GM23248 (cell line): ENCODE results near the gene CNPY2. TPM values are rescaled to one million over a fixed set of nuclear protein-coding genes. Genes with fewer than 3 reads are reported as not detected.
A peak's percentile ranks its signal among the peaks of the same experiment; 100 is the strongest.

ENCODE experiments used
- DNase-seq: peaks from one replicate; pipeline ENCODE4 v3.0.0-alpha.2; 2015
- H2AFZ ChIP-seq: fragments of 200-600 bp; sonication (generic); 2 replicates; pipeline ENCODE4 v1.6.1; 2016; ENCODE audit warnings: antibody characterized with exemption
- H3F3A ChIP-seq: fragments of 200-600 bp; sonication (generic); 2 replicates; pipeline ENCODE4 v1.6.1; 2016; ENCODE audit warnings: mild to moderate bottlenecking, antibody characterized with exemption, mixed run types; ENCODE audit not compliant: insufficient read depth
- H3K27ac ChIP-seq: fragments of 200-600 bp; sonication (generic); 2 replicates; pipeline ENCODE4 v1.5.1; 2016; ENCODE audit warnings: mild to moderate bottlenecking
- H3K27me3 ChIP-seq: fragments of 200-600 bp; sonication (generic); replicated peaks from 2 replicates; pipeline ENCODE4 v1.6.1; 2016; ENCODE audit warnings: mild to moderate bottlenecking; ENCODE audit not compliant: insufficient read depth
- H3K36me3 ChIP-seq: fragments of 200-600 bp; sonication (generic); 2 replicates; pipeline ENCODE4 v1.6.1; 2016; ENCODE audit warnings: low read depth, mild to moderate bottlenecking
- H3K4me1 ChIP-seq: fragments of 200-600 bp; sonication (generic); 2 replicates; pipeline ENCODE4 v1.6.1; 2016; ENCODE audit warnings: mild to moderate bottlenecking; ENCODE audit not compliant: insufficient read depth
- H3K4me2 ChIP-seq: fragments of 200-600 bp; sonication (generic); one replicate; pipeline ENCODE4 v1.6.1; 2016; ENCODE audit warnings: mild to moderate bottlenecking; ENCODE audit not compliant: unreplicated experiment
- H3K4me3 ChIP-seq: fragments of 200-600 bp; sonication (generic); 2 replicates; pipeline ENCODE4 v1.5.1; 2016; ENCODE audit warnings: mild to moderate bottlenecking
- H3K79me2 ChIP-seq: fragments of 200-600 bp; sonication (generic); 2 replicates; pipeline ENCODE4 v1.6.1; 2016; ENCODE audit warnings: mild to moderate bottlenecking; ENCODE audit not compliant: insufficient read depth
- H3K9ac ChIP-seq: fragments of 200-600 bp; sonication (generic); 2 replicates; pipeline ENCODE4 v1.6.1; 2016; ENCODE audit warnings: mild to moderate bottlenecking
- H3K9me2 ChIP-seq: fragments of 200-600 bp; sonication (generic); 2 replicates; pipeline ENCODE4 v1.6.1; 2016; ENCODE audit warnings: mixed run types, mild to moderate bottlenecking, moderate library complexity; ENCODE audit not compliant: insufficient read depth
- H3K9me3 ChIP-seq: fragments of 200-600 bp; sonication (generic); one replicate; pipeline ENCODE4 v1.6.1; 2017; ENCODE audit warnings: low read depth
- H4K20me1 ChIP-seq: fragments of 200-600 bp; sonication (generic); 2 replicates; pipeline ENCODE4 v1.6.0; 2016; ENCODE audit not compliant: insufficient read depth
- EZH2 ChIP-seq: fragments of 200-600 bp; sonication (generic); IDR thresholded peaks from 2 replicates; pipeline ENCODE4 v1.6.1; 2018; ENCODE audit warnings: antibody characterized with exemption, mild to moderate bottlenecking; ENCODE audit not compliant: insufficient read depth, poor library complexity, severe bottlenecking
- EZH2phosphoT487 ChIP-seq: fragments of 200-600 bp; sonication (generic); IDR thresholded peaks from 2 replicates; pipeline ENCODE4 v1.6.1; 2018; ENCODE audit warnings: antibody characterized with exemption, moderate library complexity, mild to moderate bottlenecking, low read depth; ENCODE audit not compliant: insufficient read depth
- WGBS, 2 experiments: methylation state at CpG; one replicate each; pipeline ENCODE4 v1.1.6; 2015 to 2017; ENCODE audit warnings: low lambda C conversion rate in 2 of 2, low coverage in 1 of 2; ENCODE audit errors: missing lambda C conversion rate in 2 of 2; 5-methylcytosine and 5-hydroxymethylcytosine counted together
- in situ Hi-C: fragments of 300-500 bp; cut with MboI; formaldehyde crosslinking; loops from 2 replicates; pipeline ENCODE4 v1.15.0; 2020
- polyA plus RNA-seq: library from polyadenylated mRNA; unstranded; fragments of >200 nt; fragmentation: Nextera tagmentation; extraction: Ambion mirVana; gene quantifications from 2 replicates; pipeline ENCODE4 v1.2.1, GENCODE V29; 2016
- total RNA-seq: library from RNA; depleted of rRNA; stranded (reverse); fragments of >200 nt; shearing (Covaris generic); gene quantifications from 2 replicates; pipeline ENCODE4 v1.2.3, GENCODE V29; 2014

The CNPY2 gene
- total and polyA plus RNA-seq, 2 experiments from 2014 or later: 97.5 to 248 TPM

DNA sequence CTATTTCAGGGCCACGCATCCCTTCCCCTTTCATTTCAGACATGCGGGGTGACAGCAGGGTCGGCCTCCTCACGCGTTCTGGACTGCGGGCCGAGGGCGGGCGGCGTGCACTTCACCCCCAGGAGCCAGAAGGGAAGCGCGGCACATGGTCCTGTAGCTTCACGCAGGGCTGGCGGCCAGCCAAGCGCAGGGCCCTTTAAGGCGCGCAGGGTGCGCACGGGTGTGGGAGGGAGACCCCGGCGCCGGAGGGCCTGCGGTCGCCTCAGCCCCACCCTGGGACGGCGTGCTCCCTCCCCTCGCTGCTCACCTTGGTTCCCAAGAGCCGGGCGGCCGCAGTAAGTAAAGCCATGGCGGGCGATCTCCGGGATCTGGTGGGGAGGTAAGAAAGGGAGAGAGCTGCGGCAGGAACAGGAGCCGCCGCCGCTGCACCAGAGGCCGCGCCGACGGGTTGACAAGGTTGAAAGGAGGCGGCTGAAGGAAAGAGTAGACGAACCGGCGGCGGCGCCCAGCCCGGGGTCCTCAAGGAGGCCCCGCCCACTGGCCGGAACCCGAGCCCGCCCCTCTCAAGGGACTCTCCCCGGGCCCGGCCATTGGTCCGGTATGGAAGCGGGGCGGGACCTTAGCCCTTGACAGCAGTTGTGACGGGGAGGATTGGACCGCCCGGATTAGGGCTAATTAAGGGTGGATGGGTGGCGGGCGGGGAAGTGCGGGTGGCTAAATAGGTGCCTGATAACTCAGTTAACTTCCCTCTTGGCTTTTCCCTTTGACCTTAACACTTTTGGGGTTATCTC is 15.7 kb downstream of the CNPY2 start, which contains the start of gene CS:
CS (minus strand) TSS at position 478 of the 791 bp plus-strand sequence; CDS start at position 349, 129 bp downstream.
- Histone ChIP-seq H3K9me3 (no peaks in the 10 kb centered on the region), H3K9me2 (no peaks in the 10 kb centered on the region), H3K27me3 (no peaks in the 10 kb centered on the region), H4K20me1 (no peaks in the 10 kb centered on the region; the same call in 1 of the 2 replicates), H3K4me2 (peak within 1 kb of the TSS; percentile 97), H3K4me1 (peaks cover 18% of the 10 kb centered on the region), H3F3A (peaks cover 20% of the 10 kb centered on the region), H2AFZ (peak within 1 kb of the TSS; percentile 91), H3K4me3 (peak within 1 kb of the TSS; percentile 85), H3K27ac (peak within 1 kb of the TSS; percentile 68), H3K9ac (peak within 1 kb of the TSS; percentile 80), H3K36me3 (peaks cover 4% of the 10 kb centered on the region), H3K79me2 (peaks cover 62% of the 10 kb centered on the region)
- 1% methylated on average over 43 to 59 of the region's 63 CpGs for WGBS, 2 experiments
- in situ Hi-C loops: no loop called here
- DNase-seq: peak; percentile 100
- TF ChIP-seq EZH2phosphoT487: no peak
- TF ChIP-seq EZH2: no peak

DNA sequence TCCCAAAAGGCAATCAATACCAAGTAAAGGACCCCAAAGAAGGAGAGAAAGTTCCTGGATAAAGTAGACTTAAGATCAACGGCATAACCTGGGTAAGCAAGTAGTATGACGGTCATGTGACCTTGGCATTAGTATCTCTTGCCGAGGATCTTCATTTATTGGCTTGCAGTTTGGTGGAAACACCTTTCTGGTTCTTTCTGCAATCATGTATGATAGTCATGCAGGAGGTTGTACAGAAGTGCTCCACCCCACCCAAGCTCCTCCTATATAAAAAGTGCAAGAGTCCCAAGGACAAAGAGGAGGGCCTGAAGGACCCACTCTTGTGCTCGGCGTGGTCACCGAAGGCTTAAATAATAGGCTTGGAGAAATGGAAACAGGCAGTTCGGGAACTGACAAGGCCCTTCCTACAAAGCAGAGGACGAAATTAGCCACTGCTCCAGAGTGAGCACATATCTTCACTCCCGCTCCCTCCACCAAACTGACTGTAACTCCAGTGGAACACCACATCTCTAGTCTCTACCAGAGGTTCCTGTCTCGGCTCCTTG is 16.4 kb downstream of the CNPY2 start:
- H3K36me3 ChIP-seq: peaks cover 4% of the 10 kb centered on the region
- H3K4me2 ChIP-seq: peak overlapping the region; percentile 97
- in situ Hi-C loops: no loop called here
- no peak for DNase-seq
- H3F3A ChIP-seq: peaks cover 20% of the 10 kb centered on the region
- peak overlapping the region; percentile 68 for H3K27ac ChIP-seq
- H3K9me2 ChIP-seq: no peaks in the 10 kb centered on the region
- peak overlapping the region; percentile 85 for H3K4me3 ChIP-seq
- H3K9me3 ChIP-seq: no peaks in the 10 kb centered on the region
- H3K27me3 ChIP-seq: no peaks in the 10 kb centered on the region
- peak overlapping the region; percentile 80 for H3K9ac ChIP-seq
- H3K79me2 ChIP-seq: peaks cover 68% of the 10 kb centered on the region
- H4K20me1 ChIP-seq: no peaks in the 10 kb centered on the region; the same call in 1 of the 2 replicates
- WGBS, 2 experiments: 0 to 3% methylated on average over 10 of the region's 10 CpGs
- no peak for TF ChIP-seq EZH2
- peak overlapping the region; percentile 71 for H2AFZ ChIP-seq
- H3K4me1 ChIP-seq: peaks cover 18% of the 10 kb centered on the region

DNA sequence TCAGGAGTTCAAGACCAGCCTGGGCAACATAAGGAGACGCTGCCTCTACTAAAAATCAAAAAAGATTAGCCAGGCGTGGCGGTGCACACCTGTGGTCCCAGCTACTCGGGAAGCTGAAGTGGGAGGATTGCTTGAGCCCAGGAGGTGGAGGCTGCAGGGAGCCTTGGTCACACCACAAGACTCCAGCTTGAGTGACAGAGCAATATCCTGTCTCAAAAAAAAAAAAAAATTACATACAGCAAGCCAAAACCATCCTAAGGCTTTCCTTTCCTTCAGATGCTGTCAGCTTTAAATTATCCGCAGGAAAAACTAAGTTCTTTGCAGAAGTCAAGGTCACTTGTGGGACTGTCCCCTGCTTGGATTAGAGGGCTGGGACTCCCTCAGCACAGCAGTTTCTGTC is 17.0 kb downstream of the CNPY2 start:
- no peaks in the 10 kb centered on the region; the same call in 1 of the 2 replicates for H4K20me1 ChIP-seq
- peak overlapping the region; percentile 68 for H3K27ac ChIP-seq
- in situ Hi-C loops: no loop called here
- no peaks in the 10 kb centered on the region for H3K27me3 ChIP-seq
- no peak overlapping the region for H2AFZ ChIP-seq
- DNase-seq: no peak
- 59 to 64% methylated on average over 5 of the region's 5 CpGs for WGBS, 2 experiments
- peaks cover 18% of the 10 kb centered on the region for H3K4me1 ChIP-seq
- peak overlapping the region; percentile 80 for H3K9ac ChIP-seq
- peak overlapping the region; percentile 97 for H3K4me2 ChIP-seq
- TF ChIP-seq EZH2phosphoT487 (no peak), EZH2 (no peak)
- peaks cover 4% of the 10 kb centered on the region; the same call in 1 of the 2 replicates for H3K36me3 ChIP-seq
- H3K9me2 ChIP-seq: no peaks in the 10 kb centered on the region
- peak overlapping the region; percentile 85 for H3K4me3 ChIP-seq
- H3K79me2 ChIP-seq: peaks cover 74% of the 10 kb centered on the region
- H3K9me3 ChIP-seq: no peaks in the 10 kb centered on the region
- H3F3A ChIP-seq: peaks cover 20% of the 10 kb centered on the region

DNA sequence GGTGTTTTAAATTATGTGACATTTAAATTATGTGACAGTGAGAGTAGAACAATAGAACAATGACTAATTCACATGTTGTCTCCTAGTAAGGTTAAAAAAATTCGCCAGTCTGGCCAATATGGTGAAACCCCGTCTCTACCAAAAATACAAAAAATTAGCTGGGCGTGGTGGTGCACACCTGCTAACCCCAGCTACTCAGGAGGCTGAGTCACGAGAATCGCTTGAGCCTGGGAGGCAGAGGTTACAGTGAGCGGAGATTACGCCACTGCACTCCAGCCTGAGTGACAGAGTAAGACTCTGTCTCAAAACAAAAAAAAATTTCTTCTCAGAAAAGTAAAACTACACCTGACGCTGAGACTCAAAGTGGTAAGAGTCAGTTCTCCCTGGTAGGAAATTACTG is 18.4 kb downstream of the CNPY2 start:
- H3K4me1 ChIP-seq: peaks cover 18% of the 10 kb centered on the region
- no peak for DNase-seq
- peaks cover 4% of the 10 kb centered on the region; the same call in 1 of the 2 replicates for H3K36me3 ChIP-seq
- H2AFZ ChIP-seq: no peak overlapping the region
- no peaks in the 10 kb centered on the region for H3K9me2 ChIP-seq
- in situ Hi-C loops: no loop called here
- no peak overlapping the region for H3K27ac ChIP-seq
- H3K4me3 ChIP-seq: no peak overlapping the region
- no peaks in the 10 kb centered on the region for H3K27me3 ChIP-seq
- H3F3A ChIP-seq: peaks cover 20% of the 10 kb centered on the region
- no peak for TF ChIP-seq EZH2phosphoT487
- no peak for TF ChIP-seq EZH2
- no peaks in the 10 kb centered on the region for H3K9me3 ChIP-seq
- peaks cover 88% of the 10 kb centered on the region for H3K79me2 ChIP-seq
- no peak overlapping the region for H3K9ac ChIP-seq
- 84 to 88% methylated on average over 8 of the region's 8 CpGs for WGBS, 2 experiments
- no peaks in the 10 kb centered on the region; the same call in 1 of the 2 replicates for H4K20me1 ChIP-seq
- H3K4me2 ChIP-seq: no peak overlapping the region
